HS-27A (cell line): Measurements from ENCODE around the gene SYT4.
"Not testable (repeated sequence)": the region's sequence is repeated elsewhere in the genome, so short reads cannot be mapped to it uniquely, and the experiment has no call there.

Experiments
- DNase-seq: peaks from one replicate; pipeline ENCODE4 v3.0.0-alpha.2; 2012; ENCODE audit warnings: low read depth, missing footprints

Gene SYT4, protein sequence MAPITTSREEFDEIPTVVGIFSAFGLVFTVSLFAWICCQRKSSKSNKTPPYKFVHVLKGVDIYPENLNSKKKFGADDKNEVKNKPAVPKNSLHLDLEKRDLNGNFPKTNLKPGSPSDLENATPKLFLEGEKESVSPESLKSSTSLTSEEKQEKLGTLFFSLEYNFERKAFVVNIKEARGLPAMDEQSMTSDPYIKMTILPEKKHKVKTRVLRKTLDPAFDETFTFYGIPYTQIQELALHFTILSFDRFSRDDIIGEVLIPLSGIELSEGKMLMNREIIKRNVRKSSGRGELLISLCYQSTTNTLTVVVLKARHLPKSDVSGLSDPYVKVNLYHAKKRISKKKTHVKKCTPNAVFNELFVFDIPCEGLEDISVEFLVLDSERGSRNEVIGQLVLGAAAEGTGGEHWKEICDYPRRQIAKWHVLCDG

DNA sequence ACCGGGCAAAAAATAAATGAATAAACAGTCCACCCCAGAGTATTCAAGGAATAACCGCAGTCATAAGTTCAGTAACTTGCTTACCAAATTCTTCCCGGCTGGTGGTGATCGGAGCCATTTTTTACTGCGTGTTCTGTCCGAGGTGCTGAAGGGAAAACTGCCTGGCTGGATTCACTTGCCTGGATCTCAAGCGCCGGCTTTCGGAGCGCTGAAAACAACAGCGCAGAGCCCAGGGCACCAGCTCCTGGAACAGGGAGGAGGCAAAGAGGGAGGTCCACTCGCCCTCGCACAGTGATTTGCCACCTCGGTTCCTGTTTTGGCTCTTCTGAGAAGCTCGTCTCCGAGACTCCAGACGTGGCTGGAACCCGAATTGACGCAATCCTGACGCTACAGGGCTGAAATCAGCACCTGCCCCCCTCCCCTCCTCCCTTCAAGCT is at the start of gene SYT4:
Gene SYT4, minus strand, starts transcription at position 327 of the 437 bp plus-strand sequence. Its CDS starts 209 bp downstream, at position 118.
- DNase-seq: no peak

DNA sequence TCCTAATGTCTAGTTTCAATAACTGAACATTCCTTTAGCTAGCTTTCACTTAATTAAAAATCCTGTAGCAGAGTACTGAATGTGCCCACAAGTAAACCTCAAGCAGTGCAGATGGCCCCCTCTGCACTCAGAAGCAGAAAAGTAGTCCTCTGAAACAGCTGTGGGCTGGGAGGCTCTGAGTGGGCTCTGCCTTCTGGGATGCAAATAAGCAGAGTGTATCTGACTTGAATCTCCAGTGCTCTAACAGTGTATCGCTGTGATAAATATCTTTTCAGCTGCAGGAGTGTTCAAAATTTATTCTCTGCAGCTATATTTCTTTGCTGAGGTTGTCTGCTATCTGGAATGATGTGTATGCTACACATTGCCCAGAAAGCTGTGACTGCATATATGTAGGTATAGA is 44.8 kb upstream of the SYT4 start:
- no peak for DNase-seq

- DNase-seq: no peak
Observed at GRCh38 chr18:43314941-43315340, 37.7 kb upstream of the SYT4 start.

- no peak for DNase-seq
Observed at GRCh38 chr18:43312891-43313290, 35.6 kb upstream of the SYT4 start.

- no peak for DNase-seq
Observed at GRCh38 chr18:43310239-43310638, 32.9 kb upstream of the SYT4 start.

GRCh38 chr18:43303376-43303775 is 26.1 kb upstream of the SYT4 start:
- no peak for DNase-seq

GRCh38 chr18:43286187-43286586 is 8.9 kb upstream of the SYT4 start:
- not testable (repeated sequence) for DNase-seq

GRCh38 chr18:43283299-43283698 is 6.0 kb upstream of the SYT4 start:
- no peak for DNase-seq

DNA sequence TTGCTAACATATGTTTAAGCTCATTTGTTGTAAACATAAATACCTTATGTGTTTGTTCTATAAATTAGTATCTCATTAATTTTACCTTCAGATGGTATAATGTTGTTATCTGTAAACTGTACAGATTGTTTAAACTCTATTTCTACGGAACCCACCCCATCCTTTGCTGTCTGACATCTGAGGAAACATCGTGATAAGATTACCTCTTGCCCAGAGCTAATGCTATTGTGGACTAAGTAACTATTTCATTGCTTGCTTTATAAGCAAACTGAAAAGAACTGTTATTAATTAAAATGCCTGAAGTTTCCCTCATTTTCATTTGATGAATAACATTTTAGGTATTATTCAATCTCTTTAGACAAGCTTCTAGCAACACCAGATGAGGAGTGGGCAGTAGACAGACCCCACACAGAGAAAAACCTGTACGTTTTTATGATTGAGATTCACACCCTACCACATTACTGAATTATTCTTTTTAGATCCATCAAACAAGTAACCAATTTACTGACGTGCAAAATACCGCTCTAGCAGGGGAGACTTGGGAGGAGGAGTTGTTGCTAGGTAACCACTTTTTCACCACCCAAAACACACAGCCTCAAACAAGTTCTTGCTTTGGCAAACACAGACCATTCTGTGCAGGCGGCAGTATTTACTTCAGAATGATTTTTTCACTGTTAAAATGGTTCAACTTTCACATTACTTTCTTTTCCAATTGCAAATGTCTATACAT is 1.9 kb upstream of the SYT4 start:
- no peak for DNase-seq

GRCh38 chr18:43278355-43278754 is 1.1 kb upstream of the SYT4 start:
- DNase-seq: no peak

DNA sequence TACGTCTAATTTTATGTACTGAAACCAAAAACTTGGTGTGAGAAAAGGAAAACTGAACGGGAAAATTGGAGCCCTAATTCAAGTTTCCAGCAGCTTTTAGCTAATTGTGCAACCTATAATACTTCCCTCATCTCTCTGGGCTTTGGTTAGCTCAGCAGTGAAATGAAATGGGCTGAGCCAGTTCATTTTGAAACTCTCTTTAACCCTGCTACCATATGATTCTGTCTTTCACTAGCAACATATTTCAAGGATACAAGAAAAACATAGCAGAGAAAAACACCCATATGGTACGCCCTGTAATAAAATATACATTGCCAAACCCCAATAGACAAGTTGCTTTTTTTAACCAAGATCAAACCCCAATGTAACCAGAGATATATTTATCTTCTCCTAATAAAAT is 799 bp downstream of the SYT4 start:
- no peak for DNase-seq

DNA sequence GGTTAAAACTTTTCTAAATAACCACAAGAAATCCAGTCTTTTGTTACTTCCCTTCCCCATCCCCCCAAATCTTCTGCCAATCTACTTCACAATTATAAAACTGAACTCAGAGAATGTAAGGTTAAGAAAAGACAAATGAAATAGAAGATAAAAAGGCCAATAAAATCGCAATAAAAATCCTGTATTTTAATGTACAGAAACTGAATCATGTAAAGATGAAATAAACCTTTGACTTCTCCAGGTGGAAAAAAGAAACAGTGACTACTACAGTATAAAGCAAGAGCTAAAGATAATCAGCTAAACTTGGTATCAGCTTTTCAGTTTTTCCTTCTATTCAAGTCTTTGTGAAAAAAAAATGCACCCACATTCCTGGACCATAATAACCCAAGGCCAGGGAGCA is 1.7 kb downstream of the SYT4 start:
- no peak for DNase-seq

GRCh38 chr18:43274526-43274925 is 2.8 kb downstream of the SYT4 start:
- DNase-seq: no peak

GRCh38 chr18:43271593-43272432 is 5.5 kb downstream of the SYT4 start:
- peak; percentile 11 for DNase-seq

GRCh38 chr18:43267818-43268217 is 9.5 kb downstream of the SYT4 start:
- DNase-seq: no peak

GRCh38 chr18:43265465-43265864 is 11.8 kb downstream of the SYT4 start:
- no peak for DNase-seq

DNA sequence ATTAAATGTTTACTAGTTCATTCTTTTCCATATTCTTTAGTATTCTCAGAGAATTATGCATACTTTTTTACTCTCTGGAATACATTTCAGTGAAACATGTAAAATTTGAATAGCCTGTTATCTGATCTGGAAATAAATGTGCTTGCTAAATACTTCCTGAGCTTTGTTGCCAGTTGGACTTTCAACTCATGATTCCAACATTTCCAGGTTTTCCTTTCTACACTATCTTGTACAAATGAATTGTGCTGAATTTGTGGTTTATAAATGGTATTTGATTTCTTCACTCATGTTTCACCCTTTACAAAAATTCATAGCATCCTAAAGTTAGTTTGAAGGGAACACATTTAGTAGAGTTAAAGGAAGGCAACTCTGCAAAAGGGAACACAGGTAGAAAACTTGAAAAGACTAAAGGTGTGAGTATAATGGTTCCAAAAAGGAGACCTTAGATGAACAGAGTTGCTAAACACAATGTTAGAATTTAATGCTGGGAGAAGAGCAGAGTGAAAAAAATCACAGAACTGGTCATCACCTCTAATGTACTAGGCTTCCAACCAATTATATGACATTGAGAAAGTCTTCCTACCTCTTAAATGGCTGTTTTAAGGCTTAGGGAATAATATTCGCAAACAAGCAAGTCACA is 28.6 kb downstream of the SYT4 start:
- no peak for DNase-seq

DNA sequence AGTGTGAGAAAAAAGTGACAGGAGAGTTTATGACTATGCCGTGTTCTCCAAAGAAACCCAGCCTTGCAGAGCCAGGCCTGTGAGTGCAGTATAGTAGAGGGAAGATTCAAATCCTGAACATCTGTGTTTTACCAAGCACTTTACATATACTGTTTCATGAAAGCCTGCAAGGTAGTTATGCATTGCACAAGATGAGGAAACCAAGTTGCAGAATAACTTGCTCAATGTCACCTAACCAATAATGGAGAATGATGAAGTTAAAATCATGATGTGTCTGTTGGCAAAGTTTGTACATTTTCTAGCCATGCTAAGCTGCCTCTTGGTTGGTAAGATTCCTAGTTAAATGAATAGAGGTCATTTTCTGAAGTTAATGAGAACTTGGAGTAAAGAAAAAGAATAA is 29.3 kb downstream of the SYT4 start:
- no peak for DNase-seq

DNA sequence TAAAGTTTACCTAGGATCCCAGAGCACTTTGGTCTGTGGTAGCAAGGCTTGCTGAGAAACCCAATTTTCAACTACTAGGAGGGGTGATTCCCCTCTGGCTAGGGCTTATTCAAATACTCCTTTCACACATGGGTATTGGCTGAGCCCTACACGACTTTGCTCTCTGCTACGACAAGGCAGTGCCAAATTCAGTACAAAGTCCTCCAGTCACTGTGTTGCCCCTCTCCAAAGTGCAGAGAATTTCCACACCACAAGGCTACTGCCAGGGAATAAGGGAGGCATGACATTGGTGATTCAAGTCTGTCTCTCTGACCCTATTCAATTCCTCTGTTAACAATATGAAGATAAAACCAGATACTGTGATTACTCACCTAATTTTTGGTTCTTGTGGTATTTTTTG is 38.9 kb downstream of the SYT4 start:
- DNase-seq: no peak

DNA sequence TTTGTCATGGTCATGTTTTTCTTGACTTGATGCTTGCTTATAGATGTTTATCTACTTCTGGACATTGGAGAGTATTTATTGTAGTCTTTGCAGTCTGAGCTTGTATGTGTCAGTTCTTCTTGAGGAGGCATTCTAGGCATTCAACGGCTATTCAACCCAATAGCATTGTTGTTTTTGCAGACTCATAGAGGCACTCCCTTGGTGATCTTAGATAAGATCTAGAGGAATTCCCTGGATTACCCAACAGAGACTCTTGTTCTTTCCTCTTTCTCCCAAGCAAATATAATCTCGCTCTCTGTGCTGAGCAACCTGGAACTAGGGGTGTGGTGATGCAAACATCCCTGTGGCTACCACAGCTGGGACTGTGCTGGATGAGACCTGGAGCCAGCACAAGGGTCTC is 40.4 kb downstream of the SYT4 start:
- no peak for DNase-seq

DNA sequence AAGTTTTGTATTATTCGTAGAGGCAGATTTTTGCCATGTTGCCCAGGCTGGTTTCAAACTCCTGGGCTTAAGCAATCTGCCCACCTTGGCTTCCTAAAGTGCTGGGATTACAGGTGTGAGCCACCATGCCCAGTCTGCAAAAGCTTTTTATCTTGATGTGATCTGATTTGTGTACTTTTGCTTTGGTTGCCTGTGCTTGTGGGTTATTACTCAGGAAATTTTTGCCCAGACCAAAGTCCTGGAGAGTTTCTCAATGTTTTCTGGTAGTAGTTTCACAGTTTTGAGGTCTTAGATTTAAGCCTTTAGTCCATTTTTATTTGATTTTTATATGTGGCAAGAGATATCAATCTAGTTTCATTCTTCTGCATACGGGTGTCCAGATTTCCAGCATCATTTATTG is 42.4 kb downstream of the SYT4 start:
- DNase-seq: no peak

DNA sequence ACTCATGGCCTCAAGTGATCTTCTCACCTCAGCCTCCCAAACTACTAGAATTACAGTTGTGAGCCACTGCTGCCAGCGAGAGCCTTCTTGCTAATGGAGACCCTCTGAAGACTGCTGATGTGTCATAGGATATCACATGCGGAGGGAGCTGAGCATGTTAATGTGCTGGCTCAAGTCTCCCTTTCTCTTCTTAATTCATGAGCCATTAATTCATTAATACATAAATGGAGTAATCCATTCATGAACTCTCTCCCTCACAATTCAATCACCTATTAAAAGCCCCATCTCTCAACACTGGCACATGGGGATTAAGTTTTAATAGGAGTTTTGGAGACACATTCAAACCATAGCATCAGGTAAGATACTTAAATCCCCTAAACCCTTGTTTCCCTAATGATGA is 54.8 kb downstream of the SYT4 start:
- DNase-seq: no peak
